Thyroid gland (tissue), 4 donors: ENCODE data around the gene LRRC41. TPM values are rescaled to one million over a fixed set of nuclear protein-coding genes. Genes with fewer than 3 reads are reported as not detected.
A peak's percentile ranks its signal among the peaks of the same experiment; 100 is the strongest.

Source experiments
- DNase-seq, 2 donors: peaks; one replicate each; pipeline ENCODE4 v3.0.0-alpha.2; 2019
- H3K27ac ChIP-seq, 3 donors: fragments of 200-600 bp; sonication (generic); 1 replicate in 2 of 3; 2 replicates in 1 of 3; pipeline ENCODE4 v1.5.1; 2016 to 2019; ENCODE audit warnings: mild to moderate bottlenecking in 1 of 3, moderate library complexity in 1 of 3
- H3K27me3 ChIP-seq: fragments of 200-600 bp; sonication (generic); one replicate; pipeline ENCODE4 v1.5.1; 2019
- H3K36me3 ChIP-seq, 2 donors: fragments of 200-600 bp; sonication (generic); one replicate each; pipeline ENCODE4 v1.5.1; 2016 to 2019
- H3K4me1 ChIP-seq, 2 donors: fragments of 200-600 bp; sonication (generic); one replicate each; pipeline ENCODE4 v1.5.1; 2017 to 2019
- H3K4me3 ChIP-seq, 3 donors: fragments of 200-600 bp; sonication (generic); replicated peaks in 1 of 3; 1 replicate in 2 of 3; 2 replicates in 1 of 3; pipeline ENCODE4 v1.5.1; 2016; ENCODE audit warnings: mild to moderate bottlenecking in 1 of 3
- H3K9me3 ChIP-seq: fragments of 200-600 bp; sonication (generic); one replicate; pipeline ENCODE4 v1.5.1; 2017
- CTCF ChIP-seq, 6 experiments: fragments of 200-600 bp in 3 of 6; fragments of 450-650 bp in 3 of 6; sonication (generic) in 3 of 6; IDR thresholded peaks; one replicate each; pipeline ENCODE4 v1.5.1; 2016 to 2019; ENCODE audit warnings: antibody characterized with exemption in 6 of 6, mild to moderate bottlenecking in 2 of 6, inconsistent platforms in 1 of 6, moderate library complexity in 1 of 6
- POLR2A ChIP-seq, 2 donors: fragments of 450-650 bp; IDR thresholded peaks; one replicate each; pipeline ENCODE4 v1.6.1; 2017; ENCODE audit warnings: antibody characterized with exemption in 2 of 2, mild to moderate bottlenecking in 2 of 2, moderate library complexity in 1 of 2
- WGBS, 2 donors: methylation state at CpG; one replicate each; pipeline ENCODE4 v1.1.5; 2017; 5-methylcytosine and 5-hydroxymethylcytosine counted together
- intact Hi-C: fragments of 100-400 bp; cut with DNase I; formaldehyde crosslinking; loops from one replicate; pipeline ENCODE4 v1.15.1; 2023
- total RNA-seq, 4 donors: library from RNA; depleted of rRNA; stranded (reverse); fragments of >200 nt; gene quantifications; one replicate each; pipeline ENCODE4 v1.2.3, GENCODE V29; 2016

The LRRC41 gene
- total RNA-seq, 4 donors from 2014 or later: 73.5 to 111 (median 99.4) TPM

- no peaks in the 10 kb centered on the region for H3K36me3 ChIP-seq
- intact Hi-C loops: no loop called here
- no peaks in the 10 kb centered on the region for H3K4me1 ChIP-seq
- H3K4me3 ChIP-seq: no peak overlapping the region
- H3K27ac ChIP-seq: no peak overlapping the region
- TF ChIP-seq POLR2A (IDR thresholded peaks at IDR 0.05) (no peak), CTCF (IDR thresholded peaks at IDR 0.05) (no peak)
- no peaks in the 10 kb centered on the region for H3K9me3 ChIP-seq
- no peaks in the 10 kb centered on the region for H3K27me3 ChIP-seq
- 90 to 96% methylated on average over 1 of the region's 1 CpG for WGBS, 2 donors
- no peak for DNase-seq
Observed at GRCh38 chr1:46262508-46262907, 40.9 kb downstream of the LRRC41 start.

GRCh38 chr1:46256523-46256922 is 46.9 kb downstream of the LRRC41 start:
- no peak for DNase-seq
- H3K4me1 ChIP-seq: no peaks in the 10 kb centered on the region
- WGBS, 2 donors: 93 to 96% methylated on average over 2 of the region's 2 CpGs
- TF ChIP-seq CTCF (IDR thresholded peaks at IDR 0.05): no peak
- no peak for TF ChIP-seq POLR2A (IDR thresholded peaks at IDR 0.05)
- no peaks in the 10 kb centered on the region for H3K27me3 ChIP-seq
- H3K27ac ChIP-seq: no peak overlapping the region
- no peak overlapping the region for H3K4me3 ChIP-seq
- H3K9me3 ChIP-seq: no peaks in the 10 kb centered on the region
- H3K36me3 ChIP-seq: no peaks in the 10 kb centered on the region
- intact Hi-C loops: no loop called here

GRCh38 chr1:46254668-46255067 is 48.7 kb downstream of the LRRC41 start:
- Histone ChIP-seq H3K4me3 (no peak overlapping the region), H3K27me3 (no peaks in the 10 kb centered on the region), H3K36me3 (no peaks in the 10 kb centered on the region), H3K9me3 (no peaks in the 10 kb centered on the region), H3K27ac (no peak overlapping the region), H3K4me1 (no peaks in the 10 kb centered on the region)
- TF ChIP-seq CTCF (IDR thresholded peaks at IDR 0.05) (no peak), POLR2A (IDR thresholded peaks at IDR 0.05) (no peak)
- intact Hi-C loops: no loop called here
- no peak for DNase-seq
- 89 to 95% methylated on average over 5 of the region's 5 CpGs for WGBS, 2 donors

- intact Hi-C loops: loop anchor here (10.0 kb wide), 1 partner anchor 56 kb away; the partner anchor contains the start of genes LRRC41 and UQCRH
- TF ChIP-seq POLR2A (IDR thresholded peaks at IDR 0.05) (no peak), CTCF (IDR thresholded peaks at IDR 0.05) (no peak)
Observed at GRCh38 chr1:46248122-46248920, 55.1 kb downstream of the LRRC41 start.

GRCh38 chr1:46247436-46248121 is 55.8 kb downstream of the LRRC41 start, which contains the start of gene RAD54L:
Gene RAD54L (plus strand): TSS chr1:46247763. CDS start chr1:46248406, 643 bp downstream.
- peak; percentile 98 for DNase-seq
- 3 to 5% methylated on average over 24 to 42 of the region's 49 CpGs for WGBS, 2 donors
- H3K9me3 ChIP-seq: no peaks in the 10 kb centered on the region
- peak within 1 kb of the TSS; percentile 28 to 66 (median 35) for H3K27ac ChIP-seq
- peaks cover 4 to 6% of the 10 kb centered on the region in 2 donors for H3K4me1 ChIP-seq
- no peaks in the 10 kb centered on the region for H3K27me3 ChIP-seq
- TF ChIP-seq CTCF (IDR thresholded peaks at IDR 0.05) (no peak), POLR2A (IDR thresholded peaks at IDR 0.05) (no peak)
- peak within 1 kb of the TSS; percentile 27 to 37 (median 34) for H3K4me3 ChIP-seq
- intact Hi-C loops: loop anchor here (10.0 kb wide), 1 partner anchor 57 kb away; the partner anchor contains the start of genes LRRC41 and UQCRH
- H3K36me3 ChIP-seq: no peaks in the 10 kb centered on the region

More at GRCh38 chr1:46248122-46248920, 55.1 kb downstream of the LRRC41 start:
- WGBS, 2 donors: 3 to 6% methylated on average over 7 of the region's 7 CpGs
- DNase-seq: peak; percentile 18 to 34
- Histone ChIP-seq H3K9me3 (no peaks in the 10 kb centered on the region), H3K27me3 (no peaks in the 10 kb centered on the region), H3K27ac (no peak overlapping the region), H3K4me3 (peak overlapping the region in 1 of 3 donors; percentile 34), H3K36me3 (no peaks in the 10 kb centered on the region), H3K4me1 (peaks cover 4 to 6% of the 10 kb centered on the region in 2 donors)
